ENCODE data around the gene GSTT2. TPM values are rescaled to one million over a fixed set of nuclear protein-coding genes. Genes with fewer than 3 reads are reported as not detected.
"Not testable (repeated sequence)": the region's sequence is repeated elsewhere in the genome, so short reads cannot be mapped to it uniquely, and the experiment has no call there.

Gene GSTT2
- total RNA-seq (not detected), polyA plus RNA-seq (5.7 TPM)

- H3K36me3 ChIP-seq (ENCODE audit: insufficient read depth); H3K27ac ChIP-seq (ENCODE audit: low read depth); DNase-seq (ENCODE audit: extremely low spot score); H3K4me1 ChIP-seq (ENCODE audit: insufficient read depth); H3K4me3 ChIP-seq (ENCODE audit: low read depth, low read length): not testable (repeated sequence)
- no CpG with 5 or more reads among the region's 41 CpGs for WGBS
These were observed at the start of gene GSTT2 for GRCh38 chr22:23979557-23980240. Gene GSTT2, plus strand, starts transcription at chr22:23980134.

GRCh38 chr22:23938328-23939016, 41.5 kb upstream of the GSTT2 start:
- DNase-seq (ENCODE audit: extremely low spot score): no peak
- Histone ChIP-seq H3K4me3 (ENCODE audit: low read depth, low read length) (no peak overlapping the region), H3K27ac (ENCODE audit: low read depth) (no peak overlapping the region), H3K36me3 (ENCODE audit: insufficient read depth) (no peaks in the 10 kb centered on the region), H3K4me1 (ENCODE audit: insufficient read depth) (no peaks in the 10 kb centered on the region)
- 70% methylated on average over 5 of the region's 5 CpGs for WGBS

- WGBS: 90% methylated on average over 3 of the region's 3 CpGs
- no peak overlapping the region for H3K4me3 ChIP-seq (ENCODE audit: low read depth, low read length)
- no peak for DNase-seq (ENCODE audit: extremely low spot score)
- H3K4me1 ChIP-seq (ENCODE audit: insufficient read depth): no peaks in the 10 kb centered on the region
- no peak overlapping the region for H3K27ac ChIP-seq (ENCODE audit: low read depth)
- no peaks in the 10 kb centered on the region for H3K36me3 ChIP-seq (ENCODE audit: insufficient read depth)
These were observed 40.9 kb upstream of the GSTT2 start for GRCh38 chr22:23939017-23939357.

- not testable (repeated sequence) for DNase-seq (ENCODE audit: extremely low spot score); H3K27ac ChIP-seq (ENCODE audit: low read depth); H3K36me3 ChIP-seq (ENCODE audit: insufficient read depth); H3K4me3 ChIP-seq (ENCODE audit: low read depth, low read length); H3K4me1 ChIP-seq (ENCODE audit: insufficient read depth)
- WGBS: 43% methylated on average over 3 of the region's 14 CpGs
These were observed 39.8 kb upstream of the GSTT2 start for GRCh38 chr22:23940166-23940565.

GRCh38 chr22:23947391-23947790, 32.5 kb upstream of the GSTT2 start:
- not testable (repeated sequence) for H3K36me3 ChIP-seq (ENCODE audit: insufficient read depth); H3K27ac ChIP-seq (ENCODE audit: low read depth); H3K4me1 ChIP-seq (ENCODE audit: insufficient read depth); H3K4me3 ChIP-seq (ENCODE audit: low read depth, low read length); DNase-seq (ENCODE audit: extremely low spot score)
- WGBS: 75% methylated on average over 3 of the region's 3 CpGs

GRCh38 chr22:23949764-23950163, 30.2 kb upstream of the GSTT2 start:
- not testable (repeated sequence) for H3K27ac ChIP-seq (ENCODE audit: low read depth); H3K4me1 ChIP-seq (ENCODE audit: insufficient read depth); DNase-seq (ENCODE audit: extremely low spot score); H3K36me3 ChIP-seq (ENCODE audit: insufficient read depth); H3K4me3 ChIP-seq (ENCODE audit: low read depth, low read length)
- WGBS: 89% methylated on average over 18 of the region's 18 CpGs

GRCh38 chr22:23951383-23951782, 28.6 kb upstream of the GSTT2 start:
- not testable (repeated sequence) for H3K36me3 ChIP-seq (ENCODE audit: insufficient read depth); DNase-seq (ENCODE audit: extremely low spot score); H3K4me3 ChIP-seq (ENCODE audit: low read depth, low read length); H3K4me1 ChIP-seq (ENCODE audit: insufficient read depth); H3K27ac ChIP-seq (ENCODE audit: low read depth)
- WGBS: 88% methylated on average over 2 of the region's 2 CpGs

GRCh38 chr22:23952794-23953405, 27.0 kb upstream of the GSTT2 start:
- DNase-seq (ENCODE audit: extremely low spot score); H3K4me3 ChIP-seq (ENCODE audit: low read depth, low read length); H3K27ac ChIP-seq (ENCODE audit: low read depth); H3K36me3 ChIP-seq (ENCODE audit: insufficient read depth); H3K4me1 ChIP-seq (ENCODE audit: insufficient read depth): not testable (repeated sequence)
- WGBS: 74% methylated on average over 11 of the region's 11 CpGs

- WGBS: 59% methylated on average over 4 of the region's 4 CpGs
These were observed 26.4 kb upstream of the GSTT2 start for GRCh38 chr22:23953485-23953884.

GRCh38 chr22:23954193-23954990, 25.5 kb upstream of the GSTT2 start:
- H3K4me1 ChIP-seq (ENCODE audit: insufficient read depth); H3K27ac ChIP-seq (ENCODE audit: low read depth); DNase-seq (ENCODE audit: extremely low spot score); H3K36me3 ChIP-seq (ENCODE audit: insufficient read depth); H3K4me3 ChIP-seq (ENCODE audit: low read depth, low read length): not testable (repeated sequence)
- 84% methylated on average over 8 of the region's 8 CpGs for WGBS

More at GRCh38 chr22:23953485-23953884, 26.4 kb upstream of the GSTT2 start:
- not testable (repeated sequence) for DNase-seq (ENCODE audit: extremely low spot score); H3K27ac ChIP-seq (ENCODE audit: low read depth); H3K4me1 ChIP-seq (ENCODE audit: insufficient read depth); H3K36me3 ChIP-seq (ENCODE audit: insufficient read depth); H3K4me3 ChIP-seq (ENCODE audit: low read depth, low read length)

GRCh38 chr22:23954991-23955305, 25.0 kb upstream of the GSTT2 start:
- not testable (repeated sequence) for H3K4me1 ChIP-seq (ENCODE audit: insufficient read depth); DNase-seq (ENCODE audit: extremely low spot score); H3K27ac ChIP-seq (ENCODE audit: low read depth); H3K4me3 ChIP-seq (ENCODE audit: low read depth, low read length); H3K36me3 ChIP-seq (ENCODE audit: insufficient read depth)
- 74% methylated on average over 6 of the region's 6 CpGs for WGBS

GRCh38 chr22:23955886-23956285, 24.0 kb upstream of the GSTT2 start:
- H3K4me3 ChIP-seq (ENCODE audit: low read depth, low read length); H3K4me1 ChIP-seq (ENCODE audit: insufficient read depth); H3K36me3 ChIP-seq (ENCODE audit: insufficient read depth); DNase-seq (ENCODE audit: extremely low spot score); H3K27ac ChIP-seq (ENCODE audit: low read depth): not testable (repeated sequence)
- 66% methylated on average over 6 of the region's 8 CpGs for WGBS

GRCh38 chr22:23956301-23956900, 23.5 kb upstream of the GSTT2 start:
- not testable (repeated sequence) for H3K27ac ChIP-seq (ENCODE audit: low read depth); H3K36me3 ChIP-seq (ENCODE audit: insufficient read depth); H3K4me3 ChIP-seq (ENCODE audit: low read depth, low read length); H3K4me1 ChIP-seq (ENCODE audit: insufficient read depth)
- DNase-seq (ENCODE audit: extremely low spot score): peak; percentile 36
- WGBS: 23% methylated on average over 12 of the region's 12 CpGs
